Stomach (tissue), 9 donors: ENCODE measurements around the gene GPER1. TPM values are rescaled to one million over a fixed set of nuclear protein-coding genes. Genes with fewer than 3 reads are reported as not detected.

ENCODE experiments used
- DNase-seq, 2 donors: peaks; one replicate each; pipeline versions ENCODE4 v3.0.0 to v3.0.0-alpha.2; 2013 to 2019
- H3K27ac ChIP-seq, 5 donors: fragments of 200-600 bp in 4 of 5; sonication (generic) in 4 of 5; one replicate each; pipeline ENCODE4 v1.5.1; 2013 to 2019; ENCODE audit warnings: mild to moderate bottlenecking in 1 of 5, moderate library complexity in 1 of 5
- H3K27me3 ChIP-seq, 3 donors: fragments of 200-600 bp; sonication (generic); one replicate each; pipeline ENCODE4 v1.5.1; 2017 to 2019; ENCODE audit warnings: mixed run types in 1 of 3
- H3K36me3 ChIP-seq, 4 donors: fragments of 200-600 bp; sonication (generic); 1 replicate in 3 of 4; 2 replicates in 1 of 4; pipeline ENCODE4 v1.5.1; 2016 to 2019
- H3K4me1 ChIP-seq, 4 donors: fragments of 200-600 bp; sonication (generic); one replicate each; pipeline ENCODE4 v1.5.1; 2016 to 2019
- H3K4me3 ChIP-seq, 4 donors: fragments of 200-600 bp; sonication (generic) in 3 of 4; one replicate each; pipeline ENCODE4 v1.5.1; 2016 to 2019; ENCODE audit warnings: mild to moderate bottlenecking in 1 of 4
- H3K9me3 ChIP-seq, 4 donors: fragments of 200-600 bp; sonication (generic); one replicate each; pipeline ENCODE4 v1.5.1; 2016 to 2019
- EP300 ChIP-seq: sonication (generic); formaldehyde crosslinking; IDR thresholded peaks from one replicate; pipeline ENCODE4 v1.6.1; 2017; ENCODE audit warnings: antibody characterized with exemption
- POLR2A ChIP-seq, 4 donors: fragments of 450-650 bp; IDR thresholded peaks; one replicate each; pipeline ENCODE4 v1.6.1; 2016; ENCODE audit warnings: antibody characterized with exemption in 4 of 4, control low read depth in 2 of 4, mild to moderate bottlenecking in 1 of 4, moderate library complexity in 1 of 4
- POLR2AphosphoS5 ChIP-seq, 3 donors: sonication (generic); formaldehyde crosslinking; IDR thresholded peaks; one replicate each; pipeline ENCODE4 v1.6.1; 2016; ENCODE audit warnings: antibody characterized with exemption in 3 of 3
- WGBS, 5 donors: extraction: QIAGEN DNeasy Blood & Tissue Kit in 3 of 5; methylation state at CpG; one replicate each; pipeline versions ENCODE4 v1.1.5 to v1.1.7; 2013 to 2018; 5-methylcytosine and 5-hydroxymethylcytosine counted together
- intact Hi-C: fragments of 100-400 bp; cut with DNase I; formaldehyde crosslinking; loops from one replicate; pipeline ENCODE4 v1.15.1; 2023; ENCODE audit warnings: low total_unique reads
- polyA plus RNA-seq, 3 donors: library from polyadenylated mRNA; stranded (reverse); fragments of 200-250 nt; gene quantifications; one replicate each; pipeline ENCODE4 v1.2.3, GENCODE V29; 2013
- total RNA-seq, 5 donors: library from RNA; depleted of rRNA; stranded (reverse); fragments of >200 nt; gene quantifications; one replicate each; pipeline versions ENCODE4 v1.1.0 to v1.2.3, GENCODE V29; 2014 to 2016
- TF ChIP-seq, protein P1 (sequence below), 7 experiments: fragments of 450-650 bp in 4 of 7; fragments of 200-600 bp in 3 of 7; sonication (generic) in 3 of 7; IDR thresholded peaks; one replicate each; pipeline ENCODE4 v1.5.1; 2016 to 2019; ENCODE audit warnings: antibody characterized with exemption in 7 of 7, control low read depth in 2 of 7, mild to moderate bottlenecking in 1 of 7
- donor health status: healthy with polysubstance abuse.
- donor health status: Bipolar disorder and iron deficiency.
- donor health status: healthy.

The GPER1 gene
- total and polyA plus RNA-seq, 8 donors: 0.58 to 31.2 (median 18.3) TPM; not detected in 1

GRCh38 chr7:1064581-1064980 lies 23.3 kb upstream of the GPER1 start:
- Histone ChIP-seq H3K9me3 (no peaks in the 10 kb centered on the region), H3K27ac (no peak overlapping the region), H3K4me3 (no peak overlapping the region), H3K36me3 (no peaks in the 10 kb centered on the region), H3K4me1 (peaks cover 26 to 32% (median 29%) of the 10 kb centered on the region in 4 donors), H3K27me3 (no peaks in the 10 kb centered on the region)
- TF ChIP-seq, protein P1, sequence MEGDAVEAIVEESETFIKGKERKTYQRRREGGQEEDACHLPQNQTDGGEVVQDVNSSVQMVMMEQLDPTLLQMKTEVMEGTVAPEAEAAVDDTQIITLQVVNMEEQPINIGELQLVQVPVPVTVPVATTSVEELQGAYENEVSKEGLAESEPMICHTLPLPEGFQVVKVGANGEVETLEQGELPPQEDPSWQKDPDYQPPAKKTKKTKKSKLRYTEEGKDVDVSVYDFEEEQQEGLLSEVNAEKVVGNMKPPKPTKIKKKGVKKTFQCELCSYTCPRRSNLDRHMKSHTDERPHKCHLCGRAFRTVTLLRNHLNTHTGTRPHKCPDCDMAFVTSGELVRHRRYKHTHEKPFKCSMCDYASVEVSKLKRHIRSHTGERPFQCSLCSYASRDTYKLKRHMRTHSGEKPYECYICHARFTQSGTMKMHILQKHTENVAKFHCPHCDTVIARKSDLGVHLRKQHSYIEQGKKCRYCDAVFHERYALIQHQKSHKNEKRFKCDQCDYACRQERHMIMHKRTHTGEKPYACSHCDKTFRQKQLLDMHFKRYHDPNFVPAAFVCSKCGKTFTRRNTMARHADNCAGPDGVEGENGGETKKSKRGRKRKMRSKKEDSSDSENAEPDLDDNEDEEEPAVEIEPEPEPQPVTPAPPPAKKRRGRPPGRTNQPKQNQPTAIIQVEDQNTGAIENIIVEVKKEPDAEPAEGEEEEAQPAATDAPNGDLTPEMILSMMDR (IDR thresholded peaks at IDR 0.05): no peak
- TF ChIP-seq POLR2AphosphoS5 (IDR thresholded peaks at IDR 0.05) (no peak), EP300 (no peak), POLR2A (IDR thresholded peaks at IDR 0.05) (no peak)
- WGBS, 5 donors: 87 to 97% (median 91%) methylated on average over 10 to 13 of the region's 13 CpGs
- intact Hi-C loops: loop anchor here (5.0 kb wide), 1 partner anchor 67 kb away; no protein-coding TSS in a partner anchor
- DNase-seq: no peak

- H3K4me3 ChIP-seq: peak overlapping the region; percentile 2 to 29 (median 22)
- no peak overlapping the region for H3K27ac ChIP-seq
- H3K27me3 ChIP-seq: no peaks in the 10 kb centered on the region
- no peaks in the 10 kb centered on the region for H3K9me3 ChIP-seq
- 67 to 78% (median 70%) methylated on average over 10 to 12 of the region's 12 CpGs for WGBS, 5 donors
- H3K36me3 ChIP-seq: no peaks in the 10 kb centered on the region
- DNase-seq: no peak
- intact Hi-C loops: no loop called here
- TF ChIP-seq, protein P1 (IDR thresholded peaks at IDR 0.05): no peak
- no peak for TF ChIP-seq POLR2AphosphoS5 (IDR thresholded peaks at IDR 0.05)
- no peak for TF ChIP-seq POLR2A (IDR thresholded peaks at IDR 0.05)
- TF ChIP-seq EP300: no peak
- peaks cover 23 to 28% (median 26%) of the 10 kb centered on the region in 4 donors for H3K4me1 ChIP-seq
Observed at GRCh38 chr7:1065263-1065584, 22.7 kb upstream of the GPER1 start.

DNA sequence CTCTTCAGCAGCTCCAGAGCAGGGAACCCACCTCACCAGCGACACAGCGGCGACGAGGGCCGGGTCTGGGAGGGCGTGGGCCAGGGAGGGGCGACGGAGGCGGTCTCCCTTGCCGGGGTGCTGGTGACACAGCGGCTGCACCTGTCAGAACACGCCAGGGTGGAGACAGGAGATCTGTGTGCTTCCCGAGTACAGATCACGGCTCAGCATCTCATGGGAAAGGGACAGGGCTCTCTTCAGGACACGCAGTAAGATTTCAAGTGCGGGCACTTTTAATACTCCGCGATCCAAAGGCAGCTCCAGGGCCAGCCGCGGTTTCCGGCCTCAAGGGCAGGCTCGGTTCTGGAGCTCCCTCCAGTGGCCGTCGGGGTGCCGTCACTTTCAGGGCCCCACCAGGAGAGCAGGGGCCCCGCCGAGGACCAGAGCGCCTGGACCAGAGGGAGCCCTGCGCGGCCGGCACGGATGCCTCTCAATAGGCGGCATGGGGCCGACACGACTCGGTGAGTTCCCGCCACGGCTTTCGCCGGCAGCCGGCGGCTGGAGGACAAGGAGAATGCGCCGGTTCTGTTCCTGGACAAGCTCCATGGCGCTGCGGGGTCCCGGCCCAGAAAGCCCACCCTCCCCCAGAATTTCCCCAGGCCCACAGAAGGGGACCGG lies 22.2 kb upstream of the GPER1 start:
- intact Hi-C loops: no loop called here
- H3K27ac ChIP-seq: no peak overlapping the region
- no peaks in the 10 kb centered on the region for H3K27me3 ChIP-seq
- peaks cover 18 to 23% (median 21%) of the 10 kb centered on the region in 4 donors for H3K4me1 ChIP-seq
- WGBS, 5 donors: 11 to 35% (median 12%) methylated on average over 16 to 48 of the region's 48 CpGs
- peak overlapping the region; percentile 2 to 29 (median 22) for H3K4me3 ChIP-seq
- peak; percentile 91 to 93 for DNase-seq
- no peaks in the 10 kb centered on the region for H3K36me3 ChIP-seq
- H3K9me3 ChIP-seq: no peaks in the 10 kb centered on the region
- TF ChIP-seq POLR2AphosphoS5 (IDR thresholded peaks at IDR 0.05): peak in 2 of 3 donors; percentile 24 to 65
- TF ChIP-seq, protein P1 (IDR thresholded peaks at IDR 0.05): peak in 5 of 7 experiments; percentile 90 to 95 (median 93)
- TF ChIP-seq EP300: no peak

DNA sequence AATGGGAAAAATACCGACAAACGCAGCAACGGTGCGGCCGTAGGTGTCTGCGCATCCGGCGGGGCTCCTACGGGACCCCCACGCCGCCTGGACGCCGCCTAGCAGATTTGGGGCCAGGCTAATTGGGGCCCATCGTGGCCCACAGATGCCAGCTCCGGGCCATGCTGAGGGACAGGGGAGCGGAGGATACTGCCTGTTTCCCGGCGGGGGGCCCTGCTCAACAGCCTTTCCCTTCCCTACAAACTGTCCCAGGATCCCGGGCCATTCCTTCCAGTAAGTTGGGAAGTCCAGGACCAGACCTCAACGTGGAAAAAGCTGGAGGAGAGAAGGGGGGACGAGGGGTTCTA lies 21.7 kb upstream of the GPER1 start:
- Histone ChIP-seq H3K27me3 (no peaks in the 10 kb centered on the region), H3K4me1 (peaks cover 13 to 18% (median 16%) of the 10 kb centered on the region in 4 donors), H3K27ac (no peak overlapping the region), H3K36me3 (no peaks in the 10 kb centered on the region), H3K4me3 (peak overlapping the region in 2 of 4 donors; percentile 22 to 29), H3K9me3 (no peaks in the 10 kb centered on the region)
- no peak for DNase-seq
- intact Hi-C loops: no loop called here
- TF ChIP-seq POLR2A (IDR thresholded peaks at IDR 0.05) (no peak), EP300 (no peak), POLR2AphosphoS5 (IDR thresholded peaks at IDR 0.05) (no peak)
- TF ChIP-seq, protein P1 (IDR thresholded peaks at IDR 0.05): no peak
- 71 to 83% (median 80%) methylated on average over 20 to 21 of the region's 21 CpGs for WGBS, 5 donors
